ENCODE data around the gene ASTN2.

- TF ChIP-seq POLR2AphosphoS5 (IDR thresholded peaks at IDR 0.05; ENCODE audit: low read depth, low read length) (no peak), SIN3A (IDR thresholded peaks at IDR 0.05; ENCODE audit: borderline replicate concordance, insufficient read depth, low read length) (no peak), TAF1 (IDR thresholded peaks at IDR 0.05; ENCODE audit: borderline replicate concordance, insufficient read depth, low read length) (no peak), REST (IDR thresholded peaks at IDR 0.05; ENCODE audit: insufficient read depth in 1 of 2, low read depth in 2 of 2, low read length in 2 of 2) (no peak)
These were observed 310.7 kb downstream of the ASTN2 start for GRCh38 chr9:117104206-117104605.

All from PFSK-1 (cell line).